ENCODE results near the gene ARPC5.

ARPC5 gene

GRCh38 chr1:183578856-183579255 lies 56.7 kb downstream of the ARPC5 start:
- no peak for ATAC-seq

GRCh38 chr1:183577897-183578465 lies 57.6 kb downstream of the ARPC5 start:
- no peak for ATAC-seq
- TF ChIP-seq ZFP30 (CRISPR knock-in tag; IDR thresholded peaks at IDR 0.05): no peak
- TF ChIP-seq OSR1 (CRISPR knock-in tag; IDR thresholded peaks at IDR 0.05): no peak

More at GRCh38 chr1:183578856-183579255, 56.7 kb downstream of the ARPC5 start:
- TF ChIP-seq CSDC2 (CRISPR knock-in tag; IDR thresholded peaks at IDR 0.05) (no peak), ZNF70 (CRISPR knock-in tag; IDR thresholded peaks at IDR 0.05) (no peak), CSRNP3 (CRISPR knock-in tag; IDR thresholded peaks at IDR 0.05) (no peak), ISL1 (CRISPR knock-in tag; IDR thresholded peaks at IDR 0.05) (no peak), TSHZ2 (CRISPR knock-in tag; IDR thresholded peaks at IDR 0.05) (no peak), CREB5 (CRISPR knock-in tag; IDR thresholded peaks at IDR 0.05; ENCODE audit: low read depth) (no peak), TOX (CRISPR knock-in tag; IDR thresholded peaks at IDR 0.05; ENCODE audit: borderline replicate concordance) (no peak), SNAI2 (CRISPR knock-in tag; IDR thresholded peaks at IDR 0.05) (no peak), ZC3H10 (CRISPR knock-in tag; IDR thresholded peaks at IDR 0.05) (no peak), BACH2 (CRISPR knock-in tag; IDR thresholded peaks at IDR 0.05; ENCODE audit: borderline replicate concordance) (no peak)

GRCh38 chr1:183576537-183576936 lies 59.0 kb downstream of the ARPC5 start:
- no peak for ATAC-seq
- TF ChIP-seq TSHZ2 (CRISPR knock-in tag; IDR thresholded peaks at IDR 0.05) (no peak), SNAI2 (CRISPR knock-in tag; IDR thresholded peaks at IDR 0.05) (no peak), CSDC2 (CRISPR knock-in tag; IDR thresholded peaks at IDR 0.05) (no peak), ARNTL (CRISPR knock-in tag; IDR thresholded peaks at IDR 0.05; ENCODE audit: borderline replicate concordance, low read depth) (no peak), ZFP3 (CRISPR knock-in tag; IDR thresholded peaks at IDR 0.05) (no peak)

GRCh38 chr1:183575606-183576005 lies 60.0 kb downstream of the ARPC5 start:
- ATAC-seq: no peak
- no peak for TF ChIP-seq POU6F1 (CRISPR knock-in tag; IDR thresholded peaks at IDR 0.05; ENCODE audit: borderline replicate concordance, low read depth)
- no peak for TF ChIP-seq ISL1 (CRISPR knock-in tag; IDR thresholded peaks at IDR 0.05)
- TF ChIP-seq CREB5 (CRISPR knock-in tag; IDR thresholded peaks at IDR 0.05; ENCODE audit: low read depth): no peak
- no peak for TF ChIP-seq TCF4 (CRISPR knock-in tag; IDR thresholded peaks at IDR 0.05; ENCODE audit: borderline replicate concordance)
- TF ChIP-seq ZFP3 (CRISPR knock-in tag; IDR thresholded peaks at IDR 0.05): no peak
- no peak for TF ChIP-seq CSRNP3 (CRISPR knock-in tag; IDR thresholded peaks at IDR 0.05)
- no peak for TF ChIP-seq BACH2 (CRISPR knock-in tag; IDR thresholded peaks at IDR 0.05; ENCODE audit: borderline replicate concordance)
- no peak for TF ChIP-seq GLIS3 (CRISPR knock-in tag; IDR thresholded peaks at IDR 0.05)
- TF ChIP-seq ZC3H10 (CRISPR knock-in tag; IDR thresholded peaks at IDR 0.05): no peak
- no peak for TF ChIP-seq ESRRG (CRISPR knock-in tag; IDR thresholded peaks at IDR 0.05)
- no peak for TF ChIP-seq SNAI2 (CRISPR knock-in tag; IDR thresholded peaks at IDR 0.05)
- TF ChIP-seq TOX (CRISPR knock-in tag; IDR thresholded peaks at IDR 0.05; ENCODE audit: borderline replicate concordance): no peak
- TF ChIP-seq PATZ1 (CRISPR knock-in tag; IDR thresholded peaks at IDR 0.05; ENCODE audit: borderline replicate concordance): no peak

All from SK-N-SH treated with all-trans-retinoic acid at 6 μM for 48 hours (cell line).